Spleen (tissue), 11 donors: ENCODE data around the gene TSFM. TPM values are rescaled to one million over a fixed set of nuclear protein-coding genes. Genes with fewer than 3 reads are reported as not detected.

Experiments
- DNase-seq: peaks from one replicate; pipeline ENCODE4 v3.0.0-alpha.2; 2020
- H3K27ac ChIP-seq, 8 donors: fragments of 200-600 bp; sonication (generic) in 7 of 8; 1 replicate in 4 of 8; 2 replicates in 4 of 8; pipeline versions ENCODE4 v1.5.0 to v1.8.0; 2016 to 2021; ENCODE audit warnings: inconsistent platforms in 4 of 8, mild to moderate bottlenecking in 4 of 8, moderate library complexity in 1 of 8
- H3K27me3 ChIP-seq, 7 donors: fragments of 200-600 bp; sonication (generic) in 6 of 7; replicated peaks in 1 of 7; 1 replicate in 4 of 7; 2 replicates in 3 of 7; pipeline versions ENCODE4 v1.5.0 to v1.8.0; 2016 to 2021; ENCODE audit warnings: inconsistent platforms in 3 of 7, mild to moderate bottlenecking in 1 of 7
- H3K36me3 ChIP-seq, 6 donors: fragments of 200-600 bp; sonication (generic) in 5 of 6; 1 replicate in 4 of 6; 2 replicates in 2 of 6; pipeline versions ENCODE4 v1.5.0 to v1.8.0; 2016 to 2021; ENCODE audit warnings: inconsistent platforms in 2 of 6
- H3K4me1 ChIP-seq, 6 donors: fragments of 200-600 bp; sonication (generic) in 5 of 6; 1 replicate in 3 of 6; 2 replicates in 3 of 6; pipeline versions ENCODE4 v1.5.0 to v1.8.0; 2016 to 2021; ENCODE audit warnings: inconsistent platforms in 3 of 6
- H3K4me3 ChIP-seq, 8 donors: fragments of 200-600 bp; sonication (generic) in 7 of 8; 1 replicate in 4 of 8; 2 replicates in 4 of 8; pipeline versions ENCODE4 v1.5.0 to v1.8.0; 2016 to 2021; ENCODE audit warnings: inconsistent platforms in 4 of 8, mild to moderate bottlenecking in 4 of 8, moderate library complexity in 2 of 8
- H3K9me3 ChIP-seq, 8 donors: fragments of 200-600 bp; sonication (generic) in 7 of 8; 1 replicate in 4 of 8; 2 replicates in 4 of 8; pipeline versions ENCODE4 v1.5.0 to v1.8.0; 2016 to 2021; ENCODE audit warnings: inconsistent platforms in 4 of 8
- POLR2A ChIP-seq, 3 donors: fragments of 450-650 bp; IDR thresholded peaks; one replicate each; pipeline ENCODE4 v1.5.1; 2017; ENCODE audit warnings: antibody characterized with exemption in 3 of 3, mild to moderate bottlenecking in 1 of 3
- POLR2AphosphoS5 ChIP-seq, 3 donors: sonication (generic); formaldehyde crosslinking; IDR thresholded peaks; one replicate each; pipeline ENCODE4 v1.5.1; 2017; ENCODE audit warnings: antibody characterized with exemption in 3 of 3
- WGBS, 5 donors: extraction: QIAGEN DNeasy Blood & Tissue Kit in 3 of 5; methylation state at CpG; one replicate each; pipeline versions ENCODE4 v1.1.5 to v1.1.7; 2013 to 2018; 5-methylcytosine and 5-hydroxymethylcytosine counted together
- intact Hi-C: fragments of 100-400 bp; cut with DNase I; formaldehyde crosslinking; loops from one replicate; pipeline ENCODE4 v1.15.0; 2023; ENCODE audit warnings: low total_unique reads
- polyA plus RNA-seq, 3 donors: library from polyadenylated mRNA; stranded (reverse); fragments of 200-250 nt; gene quantifications; one replicate each; pipeline ENCODE4 v1.2.1, GENCODE V29; 2013
- total RNA-seq, 7 donors: library from RNA; depleted of rRNA in 3 of 7; stranded (reverse); fragments of >200 nt in 3 of 7; fragmentation: NEBNext Ultra II Directional in 4 of 7; extraction: Animal tissue kit (Norgen Biotek cat#: 25700) in 4 of 7; gene quantifications; one replicate each; pipeline versions ENCODE4 v1.1.0 to v1.2.1, GENCODE V29; 2016 to 2021
- TF ChIP-seq, protein P1 (sequence below), 11 experiments: fragments of 200-600 bp in 7 of 11; fragments of 450-650 bp in 4 of 11; sonication (generic) in 4 of 11; IDR thresholded peaks in 8 of 11; conservative IDR thresholded peaks in 3 of 11; 1 replicate in 7 of 11; 2 replicates in 4 of 11; pipeline versions ENCODE4 v1.4.0 to v1.8.0; 2016 to 2021; ENCODE audit warnings: antibody characterized with exemption in 11 of 11, inconsistent platforms in 4 of 11, mild to moderate bottlenecking in 1 of 11
- donor health status: healthy with polysubstance abuse.
- donor health status: DM: no; HTN: no; CAD: no; lungs with moderate emphysema.
- donor health status: DM: no; HTN: no; CAD: no.
- donor health status: Bipolar disorder and iron deficiency.
- donor health status: healthy.
- donor health status: DM: no; HTN: no; CAD: no.
- donor health status: DM: yes; HTN: yes; CAD: no.

The TSFM gene
- total and polyA plus RNA-seq, 10 donors: 13.2 to 38.2 (median 18.1) TPM

DNA sequence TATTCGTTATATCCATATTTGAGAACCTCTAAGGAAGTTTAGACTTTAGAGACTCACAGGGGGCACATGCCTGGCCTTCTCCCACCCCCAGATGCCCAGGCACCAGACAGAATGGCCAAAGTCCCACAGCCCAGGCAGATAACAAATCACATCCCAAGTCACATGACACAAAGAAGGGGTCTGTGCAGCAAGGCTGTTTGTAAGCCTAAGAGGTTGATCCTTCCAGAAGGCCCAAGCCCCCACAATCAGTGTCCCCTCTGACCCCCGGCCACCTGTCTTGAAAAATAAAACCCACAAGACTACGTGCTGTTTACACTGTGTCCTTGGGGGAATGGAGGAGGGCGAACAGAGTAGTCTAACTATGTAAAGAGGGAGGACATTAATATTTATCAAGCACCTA lies 58.9 kb downstream of the TSFM start:
- DNase-seq: no peak
- no peaks in the 10 kb centered on the region for H3K27me3 ChIP-seq
- H3K27ac ChIP-seq: peak overlapping the region in 4 of 8 donors; percentile 1 to 74 (median 22)
- peaks cover 0 to 13% (median 0%) of the 10 kb centered on the region in 6 donors for H3K36me3 ChIP-seq
- H3K4me3 ChIP-seq: no peak overlapping the region
- TF ChIP-seq POLR2AphosphoS5 (IDR thresholded peaks at IDR 0.05) (no peak), POLR2A (IDR thresholded peaks at IDR 0.05) (no peak)
- TF ChIP-seq, protein P1, sequence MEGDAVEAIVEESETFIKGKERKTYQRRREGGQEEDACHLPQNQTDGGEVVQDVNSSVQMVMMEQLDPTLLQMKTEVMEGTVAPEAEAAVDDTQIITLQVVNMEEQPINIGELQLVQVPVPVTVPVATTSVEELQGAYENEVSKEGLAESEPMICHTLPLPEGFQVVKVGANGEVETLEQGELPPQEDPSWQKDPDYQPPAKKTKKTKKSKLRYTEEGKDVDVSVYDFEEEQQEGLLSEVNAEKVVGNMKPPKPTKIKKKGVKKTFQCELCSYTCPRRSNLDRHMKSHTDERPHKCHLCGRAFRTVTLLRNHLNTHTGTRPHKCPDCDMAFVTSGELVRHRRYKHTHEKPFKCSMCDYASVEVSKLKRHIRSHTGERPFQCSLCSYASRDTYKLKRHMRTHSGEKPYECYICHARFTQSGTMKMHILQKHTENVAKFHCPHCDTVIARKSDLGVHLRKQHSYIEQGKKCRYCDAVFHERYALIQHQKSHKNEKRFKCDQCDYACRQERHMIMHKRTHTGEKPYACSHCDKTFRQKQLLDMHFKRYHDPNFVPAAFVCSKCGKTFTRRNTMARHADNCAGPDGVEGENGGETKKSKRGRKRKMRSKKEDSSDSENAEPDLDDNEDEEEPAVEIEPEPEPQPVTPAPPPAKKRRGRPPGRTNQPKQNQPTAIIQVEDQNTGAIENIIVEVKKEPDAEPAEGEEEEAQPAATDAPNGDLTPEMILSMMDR (IDR thresholded peaks at IDR 0.05 in 8 of 11, conservative IDR thresholded peaks at IDR 0.05 in 3 of 11): no peak
- intact Hi-C loops: no loop called here
- WGBS, 5 donors: 58 to 65% (median 62%) methylated on average over 4 of the region's 4 CpGs
- H3K4me1 ChIP-seq: peaks cover 80 to 90% (median 82%) of the 10 kb centered on the region in 6 donors
- no peaks in the 10 kb centered on the region for H3K9me3 ChIP-seq

DNA sequence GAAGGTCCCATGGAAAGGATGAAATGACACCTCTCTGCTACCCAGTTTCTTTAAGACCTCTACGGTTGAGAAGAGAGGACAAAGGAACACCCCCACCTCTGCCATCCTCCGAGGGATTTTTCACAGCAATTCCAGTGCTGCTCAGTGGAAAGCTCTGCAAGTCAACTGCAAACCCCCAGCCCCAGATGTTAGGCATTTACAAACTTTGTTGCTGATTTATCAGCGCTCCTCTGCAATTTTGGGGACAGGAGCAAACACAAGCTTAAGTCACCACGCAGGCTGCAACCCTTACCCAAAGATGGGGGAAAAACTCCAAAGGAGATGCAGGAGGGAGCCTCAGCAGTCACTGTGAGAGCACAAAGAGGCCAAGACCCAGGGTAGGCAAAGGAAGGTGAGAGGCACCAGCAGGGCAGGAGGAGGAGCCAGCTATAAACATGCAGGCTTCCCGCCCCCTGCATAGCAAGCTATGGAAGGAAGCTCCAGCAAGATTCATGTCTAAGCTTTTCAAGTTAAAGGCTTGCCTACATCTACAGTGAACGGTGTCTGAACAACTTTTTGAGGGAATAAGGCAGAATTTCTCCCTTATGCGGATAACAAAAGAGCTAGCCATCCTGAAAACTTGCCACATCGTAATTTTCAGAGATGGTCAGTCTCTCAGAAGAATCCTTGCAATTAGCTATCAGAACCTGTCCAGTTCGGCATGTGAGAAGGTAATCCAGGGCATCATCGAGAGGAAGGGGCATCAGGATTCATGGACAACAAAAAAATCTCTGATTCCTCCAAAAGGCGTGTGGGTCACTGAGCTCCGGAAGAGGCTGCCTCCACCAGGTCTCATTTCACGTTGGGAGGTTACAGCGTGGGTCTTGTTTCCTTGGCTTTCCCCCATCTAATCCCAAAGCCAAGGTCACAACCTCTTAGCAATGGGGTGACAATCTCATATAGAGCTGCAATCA lies 60.0 kb downstream of the TSFM start:
- Histone ChIP-seq H3K27me3 (no peaks in the 10 kb centered on the region), H3K4me1 (peaks cover 69 to 86% (median 74%) of the 10 kb centered on the region in 6 donors), H3K9me3 (no peaks in the 10 kb centered on the region), H3K27ac (peak overlapping the region in 7 of 8 donors; percentile 4 to 99 (median 98)), H3K4me3 (peak overlapping the region in 6 of 8 donors; percentile 0 to 100 (median 90)), H3K36me3 (peaks cover 0 to 13% (median 0%) of the 10 kb centered on the region in 6 donors)
- TF ChIP-seq, protein P1 (IDR thresholded peaks at IDR 0.05 in 8 of 11, conservative IDR thresholded peaks at IDR 0.05 in 3 of 11): no peak
- no peak for TF ChIP-seq POLR2AphosphoS5 (IDR thresholded peaks at IDR 0.05)
- TF ChIP-seq POLR2A (IDR thresholded peaks at IDR 0.05): no peak
- intact Hi-C loops: no loop called here
- DNase-seq: no peak
- 46 to 60% (median 48%) methylated on average over 14 of the region's 14 CpGs for WGBS, 5 donors

DNA sequence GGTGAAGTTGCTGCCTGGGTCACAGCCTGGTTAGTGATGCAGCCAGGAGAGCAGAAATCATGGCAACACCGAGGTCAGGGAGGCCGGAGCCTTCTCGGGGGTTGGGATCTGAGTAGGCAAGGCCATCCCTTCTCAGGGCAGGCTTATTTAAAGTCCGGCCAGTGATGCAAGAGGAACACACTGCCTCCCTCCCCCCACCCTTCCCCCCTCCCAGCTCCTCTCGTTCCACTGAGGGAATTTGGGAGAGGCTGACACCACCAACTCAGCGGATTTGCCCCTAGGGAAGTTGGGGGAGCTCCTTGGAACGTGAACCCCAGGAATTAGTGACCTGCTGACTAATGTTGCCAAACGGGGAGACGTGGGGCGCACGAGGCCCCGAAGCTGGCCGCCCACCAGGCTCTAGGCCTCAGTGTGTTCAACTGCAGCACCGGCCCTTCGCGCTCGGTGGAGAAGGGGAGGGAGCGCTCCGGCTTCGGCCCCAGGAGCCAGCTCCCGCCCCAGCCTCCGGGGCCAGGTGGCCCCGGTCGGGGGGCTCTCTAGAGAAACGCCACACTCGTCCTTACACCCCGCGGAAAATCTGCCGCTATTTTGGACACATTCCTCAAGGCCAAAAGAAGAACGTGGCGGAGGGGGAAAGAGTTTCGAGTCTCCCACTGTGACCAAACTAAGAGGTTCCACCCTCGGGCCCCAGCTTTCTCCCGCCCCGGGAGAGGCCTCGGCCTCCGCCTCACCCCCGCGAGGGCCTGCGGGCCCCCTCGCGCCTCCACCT lies 62.3 kb downstream of the TSFM start:
- Histone ChIP-seq H3K36me3 (peaks cover 0 to 11% (median 0%) of the 10 kb centered on the region in 6 donors), H3K27me3 (no peaks in the 10 kb centered on the region), H3K27ac (peak overlapping the region; percentile 97 to 99 (median 98)), H3K4me3 (peak overlapping the region; percentile 87 to 100 (median 94)), H3K4me1 (peaks cover 46 to 73% (median 55%) of the 10 kb centered on the region in 6 donors), H3K9me3 (no peaks in the 10 kb centered on the region)
- peak; percentile 85 for DNase-seq
- WGBS, 5 donors: 1 to 4% (median 2%) methylated on average over 14 to 42 of the region's 42 CpGs
- TF ChIP-seq POLR2AphosphoS5 (IDR thresholded peaks at IDR 0.05) (peak in 2 of 3 donors; percentile 66 to 70), POLR2A (IDR thresholded peaks at IDR 0.05) (no peak)
- intact Hi-C loops: no loop called here

DNA sequence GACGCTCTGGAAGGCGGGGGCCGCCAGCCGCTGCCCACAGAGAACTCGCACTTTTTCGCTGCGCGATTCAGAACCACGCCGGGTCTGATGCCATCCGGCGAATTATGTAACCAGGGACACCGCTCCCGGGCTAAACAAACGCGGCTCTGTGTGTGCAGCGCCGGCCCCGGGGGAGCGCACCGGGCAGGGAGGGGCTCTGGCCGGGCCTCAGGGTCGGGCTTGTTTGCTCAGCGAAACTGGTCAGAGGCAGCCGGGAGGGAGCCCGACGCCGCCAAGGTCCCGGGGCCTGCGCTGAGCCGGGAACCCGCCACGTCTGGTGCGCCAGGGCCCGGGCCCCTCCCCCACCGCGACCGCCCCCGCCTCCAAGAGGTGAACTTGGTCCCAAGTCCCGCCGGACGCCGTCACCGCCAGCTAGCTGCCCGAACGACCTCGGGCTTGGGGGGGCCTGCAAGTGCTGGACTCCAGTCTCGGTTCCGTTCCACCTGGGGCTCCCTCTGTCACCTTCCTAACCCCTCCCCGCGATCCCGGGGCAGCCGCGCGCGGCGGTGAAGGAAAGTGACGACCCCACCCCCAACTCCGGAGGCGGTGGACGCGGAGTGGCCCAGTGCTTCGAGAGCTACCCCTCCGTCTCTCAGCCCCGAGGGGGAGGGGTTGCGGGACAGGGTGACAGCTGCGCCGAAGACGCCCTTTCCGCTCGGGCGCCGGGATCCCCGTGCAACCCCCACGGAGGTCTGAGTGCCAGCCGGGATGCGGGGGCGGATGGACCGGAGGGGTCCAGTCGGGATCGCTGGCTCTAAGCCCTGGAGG lies 63.1 kb downstream of the TSFM start:
- Histone ChIP-seq H3K9me3 (no peaks in the 10 kb centered on the region), H3K4me3 (peak overlapping the region; percentile 87 to 100 (median 94)), H3K36me3 (peaks cover 0 to 6% (median 0%) of the 10 kb centered on the region in 6 donors), H3K27ac (peak overlapping the region; percentile 97 to 99 (median 98)), H3K4me1 (peaks cover 43 to 73% (median 51%) of the 10 kb centered on the region in 6 donors), H3K27me3 (no peaks in the 10 kb centered on the region)
- intact Hi-C loops: no loop called here
- peak; percentile 94 for DNase-seq
- 0 to 4% (median 0%) methylated on average over 5 to 81 of the region's 81 CpGs for WGBS, 5 donors
- TF ChIP-seq, protein P1 (IDR thresholded peaks at IDR 0.05 in 8 of 11, conservative IDR thresholded peaks at IDR 0.05 in 3 of 11): no peak
- peak; percentile 56 to 74 (median 61) for TF ChIP-seq POLR2AphosphoS5 (IDR thresholded peaks at IDR 0.05)
- TF ChIP-seq POLR2A (IDR thresholded peaks at IDR 0.05): peak in 1 of 3 donors; percentile 13
